UCSD-AML1 (cell line): ENCODE data around the gene HOXD9.

Experiments
- DNase-seq: peaks from one replicate; lab custom pipeline; 2025; ENCODE audit not compliant: unreplicated experiment; lab: John Stamatoyannopoulos, UW

Gene HOXD9

DNA sequence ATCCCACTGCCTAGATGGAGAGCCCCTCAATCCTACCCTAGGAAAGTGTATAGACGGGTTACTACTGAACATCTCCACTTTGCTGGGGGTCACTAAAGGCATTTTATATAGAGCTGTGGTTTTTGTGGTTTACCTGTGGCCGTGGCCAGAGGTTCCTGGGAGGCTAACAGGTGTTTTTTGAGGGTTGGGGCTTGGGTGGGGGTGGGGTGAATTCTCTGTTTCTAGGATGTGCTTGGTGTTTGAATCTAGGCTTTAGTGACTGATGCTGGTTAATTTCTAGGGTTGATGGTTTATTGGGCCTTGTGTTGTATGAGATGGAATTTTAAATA is 14.7 kb downstream of the HOXD9 start:
- no peak for DNase-seq

DNA sequence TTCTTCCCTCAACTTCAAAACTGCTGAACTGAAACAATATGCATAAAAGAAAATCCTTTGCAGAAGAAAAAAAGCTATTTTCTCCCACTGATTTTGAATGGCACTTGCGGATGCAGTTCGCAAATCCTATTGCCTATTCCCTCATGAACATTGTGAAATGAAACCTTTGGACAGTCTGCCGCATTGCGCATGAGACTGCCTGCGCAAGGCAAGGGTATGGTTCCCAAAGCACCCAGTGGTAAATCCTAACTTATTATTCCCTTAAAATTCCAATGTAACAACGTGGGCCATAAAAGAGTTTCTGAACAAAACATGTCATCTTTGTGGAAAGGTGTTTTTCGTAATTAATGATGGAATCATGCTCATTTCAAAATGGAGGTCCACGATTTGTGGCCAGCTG is 15.4 kb downstream of the HOXD9 start:
- no peak for DNase-seq

DNA sequence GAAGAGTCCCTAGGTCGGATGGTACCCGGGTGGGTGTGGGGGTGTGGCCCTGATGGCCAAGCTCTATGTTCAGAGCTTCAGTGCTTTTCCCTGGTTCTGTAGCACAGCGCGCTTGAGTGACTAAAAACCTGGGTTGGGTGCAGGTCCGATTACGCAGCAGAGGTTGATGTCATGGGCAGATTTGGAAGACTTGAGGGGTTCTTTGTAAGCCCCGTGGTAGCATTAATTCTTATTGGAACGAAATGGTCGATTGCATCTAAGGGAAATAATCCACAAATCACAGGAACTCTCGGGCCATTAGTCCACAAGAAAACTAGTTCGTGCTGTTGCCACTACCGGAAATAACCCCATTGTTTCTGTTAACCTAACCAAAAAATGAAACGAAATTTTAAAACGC is 16.0 kb downstream of the HOXD9 start:
- DNase-seq, result no peak

DNA sequence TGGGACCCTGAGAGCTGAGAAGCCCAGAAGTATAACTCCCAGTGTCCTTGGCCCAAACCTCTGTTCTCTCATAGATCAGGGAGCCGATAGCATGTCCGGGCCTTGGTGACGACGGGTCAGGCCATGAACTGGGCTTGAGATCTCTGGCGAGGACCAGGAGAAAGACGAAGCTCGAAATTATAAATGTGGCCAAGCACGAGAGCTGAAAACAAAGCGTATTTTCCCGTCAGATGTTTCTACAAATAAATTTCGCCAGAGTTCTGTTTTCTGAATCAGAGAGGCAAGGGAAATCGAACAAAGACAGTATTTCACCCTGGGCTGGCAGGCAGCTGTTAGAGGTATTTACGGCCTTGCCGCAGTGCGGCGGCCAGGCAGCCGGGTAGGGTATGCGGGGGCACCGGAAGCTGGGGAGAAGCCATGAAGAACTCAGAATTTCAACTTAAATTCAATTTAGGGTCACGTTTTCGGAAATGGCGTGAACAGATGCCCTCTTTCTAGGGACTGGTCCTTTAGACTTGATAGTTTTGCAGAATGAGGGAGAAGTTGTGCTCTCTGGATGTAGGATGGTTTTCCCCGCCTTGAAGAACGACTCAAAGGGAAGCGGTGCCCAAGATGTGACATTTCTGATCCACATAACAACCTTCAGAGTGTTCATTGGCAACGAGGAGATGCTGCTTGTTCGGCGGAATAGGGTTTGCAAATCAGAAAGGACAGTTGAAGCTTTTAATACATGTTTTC is 16.6 kb downstream of the HOXD9 start:
- no peak for DNase-seq

DNA sequence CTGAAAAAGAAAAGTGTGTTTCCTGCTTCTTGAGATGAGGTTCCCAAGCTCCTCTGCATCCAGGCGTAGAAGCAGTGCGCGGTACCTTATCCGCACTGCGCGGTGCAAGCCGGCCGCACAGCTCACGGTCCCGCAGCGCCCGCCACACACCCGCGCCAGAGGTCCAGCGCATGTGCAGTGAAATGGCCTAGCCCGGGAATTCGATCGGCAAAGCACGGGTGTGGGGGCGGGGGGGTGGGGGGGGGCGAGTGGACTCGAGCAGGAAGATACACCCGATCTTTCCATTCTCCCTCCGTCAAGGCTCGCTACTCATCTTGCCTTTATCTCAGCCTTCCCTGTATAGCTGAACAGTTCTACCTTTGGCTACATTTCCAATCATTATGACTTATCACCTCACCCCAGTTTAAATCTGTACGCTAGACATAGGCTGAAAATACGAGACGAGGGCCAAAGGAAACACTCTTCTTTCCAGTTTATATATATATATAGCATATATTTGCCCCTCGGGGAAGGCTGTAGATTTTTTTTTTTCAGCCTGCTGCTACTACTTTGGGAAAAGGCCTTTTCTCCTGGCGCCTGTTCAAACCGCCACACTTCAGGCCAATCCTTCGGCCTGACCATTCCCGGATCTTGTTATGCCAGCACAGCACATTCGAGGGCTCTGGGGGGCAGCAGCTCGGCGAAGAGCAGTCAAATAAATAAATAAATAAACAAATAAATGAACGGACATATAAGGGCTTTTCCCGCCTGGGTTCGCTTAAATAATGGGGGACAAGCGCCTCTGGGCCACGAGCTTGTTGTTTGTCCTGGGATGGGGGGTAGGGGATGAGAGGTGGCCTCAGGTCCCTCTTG is 17.4 kb downstream of the HOXD9 start:
- DNase-seq, result no peak

DNA sequence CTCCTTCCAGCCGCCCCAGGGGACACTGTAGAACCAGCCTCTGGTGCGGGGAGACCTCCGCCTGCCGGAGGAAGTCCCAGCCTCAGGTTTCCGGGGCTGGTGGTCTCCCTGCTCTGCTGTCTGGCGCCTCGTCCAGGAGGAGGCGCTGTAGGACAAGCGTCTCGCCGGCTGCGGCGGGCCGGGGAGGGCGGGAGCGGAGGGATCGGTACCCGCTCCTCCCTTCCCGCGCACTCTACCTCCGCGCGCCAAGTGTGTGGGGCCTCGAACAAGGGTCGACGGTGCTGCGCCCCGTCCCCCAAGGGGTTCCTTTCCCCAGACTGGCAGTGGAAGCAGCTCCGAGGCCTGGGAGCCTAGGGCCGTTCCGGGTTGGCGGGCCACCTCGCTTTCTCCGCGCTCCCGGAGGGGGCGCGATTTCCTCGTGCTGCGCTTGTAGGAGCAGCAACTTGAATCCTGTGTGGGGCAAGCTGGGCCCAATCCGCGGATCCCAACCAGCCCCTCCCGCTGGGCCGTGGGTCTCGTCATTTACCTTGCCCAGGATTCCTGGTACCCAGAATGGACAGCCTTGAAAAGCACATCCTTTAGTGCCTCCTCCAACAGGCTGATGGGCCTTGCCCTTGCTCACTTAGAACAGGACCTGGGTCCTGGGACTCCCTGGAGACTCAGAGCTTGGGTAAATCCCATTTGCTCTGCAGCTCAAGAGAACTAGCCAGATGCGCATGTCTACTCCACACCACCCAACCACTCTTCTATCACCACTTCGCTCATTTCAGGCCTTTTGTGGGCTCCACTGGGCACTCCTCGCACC is 18.2 kb downstream of the HOXD9 start:
- peak; percentile 87 for DNase-seq

DNA sequence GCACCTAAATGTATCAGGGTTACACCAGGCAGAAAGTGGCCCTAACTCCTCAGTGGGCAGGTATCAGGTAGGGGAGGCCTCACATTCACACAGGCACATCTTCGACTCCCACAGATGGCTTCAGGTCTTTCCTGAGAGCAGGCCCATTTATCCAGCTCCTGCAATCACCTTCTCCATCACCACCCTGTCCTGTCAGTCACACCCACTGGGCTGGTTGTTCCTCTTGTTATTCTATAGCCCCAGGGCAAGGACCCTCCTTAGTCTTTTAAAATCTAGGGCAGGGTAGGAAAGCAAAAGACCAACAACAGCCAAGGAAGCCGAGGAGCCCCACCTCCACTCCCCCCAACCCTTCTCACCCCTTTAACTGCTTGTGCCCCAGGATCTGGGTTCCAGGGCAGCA is 19.8 kb downstream of the HOXD9 start:
- DNase-seq, result no peak

DNA sequence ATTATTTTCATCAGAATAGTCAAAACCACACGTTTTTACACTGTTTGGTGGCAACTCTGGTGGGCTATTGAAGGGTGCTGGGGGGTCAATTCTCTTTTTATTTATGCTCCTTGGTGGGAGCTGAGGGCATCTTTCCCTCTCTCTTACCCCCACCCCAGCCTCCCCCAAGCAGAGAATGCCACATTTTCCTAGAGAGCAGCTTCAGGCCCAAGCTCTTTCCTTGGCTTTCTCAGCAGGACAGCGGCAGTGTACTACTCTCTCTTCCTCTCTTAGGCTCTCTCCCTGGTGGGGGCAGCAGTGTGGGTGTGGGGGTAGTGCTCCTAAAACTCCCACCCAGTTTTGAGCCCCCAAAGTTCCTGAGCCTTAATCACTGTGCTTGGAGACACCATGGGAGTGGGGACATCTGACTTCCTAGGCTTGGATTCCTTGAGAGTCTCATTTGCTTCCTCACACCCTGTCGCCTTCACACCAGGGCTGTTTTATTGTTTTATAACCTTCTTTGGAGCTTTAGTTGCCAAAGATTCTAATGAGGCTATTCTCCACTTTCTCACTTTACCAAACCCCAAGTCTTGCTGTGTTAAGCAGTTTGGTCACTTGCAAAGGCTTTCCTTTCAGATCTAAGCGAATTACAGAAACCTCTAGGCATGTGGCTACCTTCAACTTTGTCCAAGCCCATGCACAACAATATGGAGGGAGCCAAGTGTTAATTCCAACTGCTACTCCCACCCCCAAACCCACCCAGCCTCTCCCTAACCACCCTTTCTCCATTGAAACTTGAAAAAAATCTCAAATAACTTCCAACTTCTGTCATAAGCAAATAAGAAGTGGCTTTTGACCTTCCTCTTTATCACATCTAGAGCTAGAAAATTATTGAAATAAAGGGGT is 22.8 kb downstream of the HOXD9 start:
- no peak for DNase-seq

DNA sequence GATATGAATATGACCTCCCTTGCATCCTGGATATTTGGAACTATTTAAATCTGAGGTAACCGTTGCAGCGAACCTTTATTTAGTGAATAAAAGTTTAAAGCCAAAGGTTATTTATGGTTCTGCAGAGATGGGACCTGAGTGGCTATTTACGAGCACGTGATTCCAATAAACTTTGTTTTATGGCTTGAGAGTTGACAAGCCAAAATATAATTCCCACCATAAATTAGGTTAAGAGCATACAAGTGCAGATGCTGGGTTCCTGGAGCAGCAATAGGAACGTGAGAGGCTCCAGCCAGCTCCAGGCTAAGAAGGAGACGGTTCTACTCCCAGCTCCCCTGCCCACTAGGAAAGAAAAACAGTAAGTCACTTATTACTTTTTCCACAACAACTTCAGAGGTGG is 23.6 kb downstream of the HOXD9 start:
- no peak for DNase-seq

DNA sequence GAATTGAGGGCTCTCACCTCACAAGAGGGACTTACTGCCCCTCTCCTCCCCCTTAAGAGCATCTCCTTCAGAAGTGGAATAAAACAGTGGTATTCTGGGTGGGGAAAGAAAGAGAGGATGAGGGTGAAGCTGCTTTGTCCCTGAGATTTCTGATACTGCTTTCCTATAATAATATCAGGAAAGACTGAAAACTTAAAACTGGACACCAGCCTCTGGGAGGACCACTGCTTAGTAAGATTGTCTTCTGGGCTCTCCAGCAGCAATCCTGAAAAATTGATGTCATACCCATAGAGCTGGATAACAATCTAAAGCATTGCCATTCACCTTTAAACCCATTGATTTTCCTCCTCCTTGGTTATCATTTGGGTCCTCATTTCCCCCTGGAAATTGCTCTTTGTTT is 24.1 kb downstream of the HOXD9 start:
- no peak for DNase-seq

DNA sequence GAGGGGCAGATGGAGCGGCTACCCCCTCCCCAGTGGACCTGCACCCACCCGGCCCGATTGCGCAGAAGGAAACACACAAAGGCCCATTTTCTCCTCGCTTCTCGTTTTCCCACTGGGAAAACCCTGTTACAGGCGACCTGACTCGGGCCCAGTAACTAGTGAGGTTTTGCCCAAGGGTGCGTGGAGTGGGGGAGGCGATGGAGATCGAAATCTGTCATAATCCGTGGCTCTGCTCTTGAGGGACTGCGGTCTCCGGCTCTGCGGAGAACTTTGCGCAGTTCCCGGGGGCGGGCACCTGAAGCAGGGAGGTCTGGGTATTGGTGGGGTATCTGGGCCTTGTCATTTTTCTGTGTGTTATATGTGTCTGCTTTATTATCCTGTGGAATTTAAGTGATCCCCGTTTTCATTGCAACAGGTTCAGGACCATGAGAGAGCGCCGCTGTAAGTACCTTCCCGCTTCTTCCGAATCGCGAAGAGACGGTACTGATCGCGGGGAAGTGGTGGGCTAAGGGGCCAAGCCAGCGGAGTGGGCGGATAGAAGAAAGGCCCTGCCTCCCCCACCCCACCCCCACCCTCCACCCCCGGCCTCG is 24.8 kb downstream of the HOXD9 start:
- no peak for DNase-seq

DNA sequence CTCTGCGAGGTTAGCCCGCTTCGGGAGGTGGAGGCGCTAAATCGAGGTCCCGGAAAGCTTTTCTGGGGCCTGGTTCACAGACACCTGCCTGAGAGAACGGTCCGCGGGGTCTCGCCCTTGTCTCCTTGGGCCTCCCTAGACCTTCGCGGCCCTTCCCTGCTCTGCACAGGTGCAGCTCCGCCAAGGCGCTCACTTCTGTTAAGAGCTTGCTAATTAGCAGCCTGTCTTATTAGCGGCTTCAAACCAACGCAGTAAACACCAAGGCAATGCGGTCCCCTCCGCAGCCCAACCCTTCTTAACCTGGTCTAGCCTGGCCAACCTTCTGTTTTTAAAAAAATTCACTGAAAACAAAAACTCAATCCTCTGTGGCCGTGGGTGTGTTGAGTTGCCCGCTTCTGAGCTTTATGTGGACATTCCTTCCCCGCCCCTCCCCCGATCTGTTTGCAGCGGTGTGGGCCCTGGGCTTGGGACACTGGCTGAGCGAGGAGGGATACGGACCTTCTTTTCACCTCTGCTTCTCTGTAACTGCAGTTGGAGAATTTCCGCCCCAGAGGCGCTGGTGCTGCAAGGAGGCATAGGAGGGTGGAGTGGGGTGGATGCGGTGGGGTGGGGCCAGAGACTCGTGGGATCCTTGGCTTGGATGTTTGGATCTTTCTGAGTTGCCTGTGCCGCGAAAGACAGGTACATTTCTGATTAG is 25.4 kb downstream of the HOXD9 start:
- no peak for DNase-seq

DNA sequence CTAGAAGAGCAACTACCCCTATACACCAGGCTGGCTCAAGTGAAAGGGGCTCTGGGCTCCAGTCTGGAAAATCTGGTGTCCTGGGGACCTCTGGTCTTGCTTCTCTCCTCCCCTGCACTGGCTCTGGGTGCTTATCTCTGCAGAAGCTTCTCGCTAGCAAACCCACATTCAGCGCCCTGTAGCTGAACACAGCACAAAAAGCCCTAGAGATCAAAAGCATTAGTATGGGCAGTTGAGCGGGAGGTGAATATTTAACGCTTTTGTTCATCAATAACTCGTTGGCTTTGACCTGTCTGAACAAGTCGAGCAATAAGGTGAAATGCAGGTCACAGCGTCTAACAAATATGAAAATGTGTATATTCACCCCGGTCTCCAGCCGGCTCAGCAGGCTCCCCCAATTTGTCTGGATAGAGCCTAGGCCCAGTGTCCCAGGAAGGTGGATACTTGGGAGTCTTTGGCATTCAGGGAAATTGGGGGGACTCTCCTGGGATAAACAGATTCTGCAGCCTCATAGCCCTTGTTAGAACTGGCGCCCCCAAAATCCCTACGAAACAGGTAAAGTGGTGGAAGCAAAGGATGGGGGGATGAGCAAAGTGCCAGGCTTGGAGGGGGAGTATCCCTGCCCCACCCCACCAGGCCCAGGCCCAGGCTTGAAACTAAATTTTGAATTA is 26.4 kb downstream of the HOXD9 start:
- DNase-seq, result no peak

DNA sequence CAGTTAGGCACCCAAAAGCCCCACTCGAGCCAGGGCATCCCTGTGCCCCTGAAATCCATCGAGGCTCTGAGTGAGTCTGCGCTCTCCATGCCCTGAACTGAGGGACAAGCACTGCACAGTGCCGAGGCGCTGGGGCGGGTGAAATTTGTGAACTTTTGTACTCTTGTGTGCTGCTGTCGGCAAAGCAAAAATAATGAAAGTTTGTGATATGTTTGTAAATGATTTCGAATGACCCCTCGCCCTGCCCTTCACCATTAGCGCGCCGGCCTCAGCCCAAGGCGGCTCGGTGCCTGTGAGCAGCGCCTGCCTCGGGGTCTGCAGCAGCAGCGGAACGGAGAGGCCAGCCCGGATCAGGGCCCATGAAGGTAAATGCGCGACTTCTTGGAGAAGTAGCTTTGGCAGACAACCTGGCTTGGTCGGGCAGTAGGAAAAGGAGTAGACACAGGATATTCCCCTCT is 27.0 kb downstream of the HOXD9 start:
- DNase-seq, result no peak

DNA sequence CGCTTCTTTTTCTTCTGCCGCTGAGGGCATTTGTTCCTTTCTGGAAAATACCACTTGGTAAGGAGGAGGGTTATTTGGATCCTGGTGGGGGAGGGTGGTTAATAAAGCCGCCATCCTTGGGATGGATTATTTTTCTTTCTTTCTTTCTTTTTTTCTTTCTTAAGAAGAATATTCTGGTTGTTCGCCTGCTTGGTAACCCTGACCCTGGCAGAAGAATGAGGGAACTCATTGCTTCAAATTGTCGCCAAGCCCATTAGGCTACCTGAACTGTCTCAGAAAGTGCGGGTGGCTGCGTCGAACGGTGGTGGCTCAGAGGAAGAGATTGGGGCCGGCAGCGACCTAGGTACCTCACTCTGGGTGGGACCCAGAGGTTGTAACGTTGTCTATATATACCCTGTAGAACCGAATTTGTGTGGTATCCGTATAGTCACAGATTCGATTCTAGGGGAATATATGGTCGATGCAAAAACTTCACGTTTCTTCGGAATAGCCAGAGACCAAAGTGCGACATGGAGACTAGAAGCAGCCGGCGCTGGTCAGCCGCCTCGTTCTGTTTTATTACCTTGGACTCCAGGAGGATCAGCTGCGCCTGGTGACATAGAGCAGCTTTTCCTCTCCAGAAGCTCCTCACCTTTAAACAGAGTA is 27.5 kb downstream of the HOXD9 start:
- no peak for DNase-seq

DNA sequence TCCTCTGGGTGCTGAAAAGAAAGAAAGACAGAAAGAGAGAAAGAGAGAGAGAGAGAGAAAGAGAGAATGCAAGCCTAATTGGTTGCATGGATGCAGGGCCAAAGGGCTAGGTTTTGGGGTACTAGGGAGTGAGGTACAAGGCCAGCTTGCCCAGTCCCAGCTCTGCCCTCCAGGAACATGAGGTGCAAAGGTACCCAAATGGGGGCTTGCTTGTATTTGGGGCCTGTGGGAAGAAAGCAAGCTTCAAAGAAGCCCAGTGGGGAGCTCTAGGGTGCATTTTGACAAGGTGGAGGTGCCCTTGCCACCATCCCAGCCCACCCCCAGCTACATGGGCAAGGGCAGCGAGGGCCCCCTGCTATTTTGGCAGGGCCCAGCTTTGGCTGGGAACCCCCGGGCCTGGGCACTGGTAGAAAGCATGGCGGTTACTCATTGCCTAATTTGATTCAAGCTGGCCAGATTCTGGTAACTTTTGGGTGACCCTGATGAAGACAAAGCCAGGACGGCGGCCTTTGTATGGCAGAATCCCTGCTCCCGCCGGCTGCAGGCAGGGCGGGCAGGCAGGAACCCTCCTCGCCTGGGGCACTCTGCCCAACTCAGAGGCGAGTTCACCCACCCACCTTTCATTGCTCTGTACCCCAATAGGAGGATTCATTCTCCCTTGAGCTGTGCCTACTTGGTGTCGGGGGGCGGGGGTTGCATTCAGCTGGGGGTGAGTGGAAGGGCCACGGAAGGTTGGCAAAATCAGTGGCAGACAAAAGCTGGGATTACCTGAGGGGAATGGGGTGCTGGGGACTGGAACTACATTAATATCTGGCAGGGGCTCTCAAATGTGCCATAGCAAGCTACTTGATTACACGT is 28.3 kb downstream of the HOXD9 start:
- DNase-seq, result no peak

DNA sequence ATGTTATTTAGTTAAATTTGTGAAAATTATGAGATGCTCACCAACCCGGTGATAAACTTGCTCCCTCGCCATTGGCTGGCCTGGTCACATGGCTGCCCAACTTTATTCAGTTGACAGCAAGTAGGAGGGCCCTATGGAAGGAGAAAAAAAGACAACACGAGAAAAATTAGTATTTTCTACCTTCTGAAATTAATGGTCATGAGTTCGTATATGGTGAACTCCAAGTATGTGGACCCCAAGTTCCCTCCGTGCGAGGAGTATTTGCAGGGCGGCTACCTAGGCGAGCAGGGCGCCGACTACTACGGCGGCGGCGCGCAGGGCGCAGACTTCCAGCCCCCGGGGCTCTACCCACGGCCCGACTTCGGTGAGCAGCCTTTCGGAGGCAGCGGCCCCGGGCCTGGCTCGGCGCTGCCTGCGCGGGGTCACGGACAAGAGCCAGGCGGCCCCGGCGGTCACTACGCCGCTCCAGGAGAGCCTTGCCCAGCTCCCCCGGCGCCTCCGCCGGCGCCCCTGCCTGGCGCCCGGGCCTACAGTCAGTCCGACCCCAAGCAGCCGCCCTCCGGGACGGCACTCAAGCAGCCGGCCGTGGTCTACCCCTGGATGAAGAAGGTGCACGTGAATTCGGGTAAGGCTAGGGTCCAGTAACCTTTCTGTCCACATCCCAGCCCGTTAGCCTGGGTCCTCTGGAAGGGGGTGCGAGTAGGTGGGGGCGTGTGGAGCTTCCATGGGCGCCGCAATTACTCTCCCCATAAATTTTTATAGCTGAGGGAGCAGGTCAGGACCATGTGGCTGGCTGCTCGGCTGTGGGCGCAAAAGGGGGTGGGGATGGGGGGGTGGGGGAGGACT is 29.1 kb downstream of the HOXD9 start, which contains the start of gene HOXD4:
HOXD4 (plus strand) TSS at position 109 of the 846 bp plus-strand sequence; CDS start at position 193, 84 bp downstream.
- DNase-seq, result no peak
